Activated naive CD8-positive, alpha-beta T cell treated with anti-CD3 and anti-CD28 coated beads, Interleukin-2, amount 50 U/mL, for 24 hours (primary cell): ENCODE results near the gene SNRPD3.

Source experiments
- ATAC-seq: fragments of 150-1000 bp; cut with Tn5 transposase; one replicate; pipeline ENCODE4 v1.10.0; 2021
- DNase-seq: peaks from one replicate; pipeline ENCODE4 v3.0.0; 2021
- H3K27ac Mint-ChIP-seq: one replicate; pipeline ENCODE4 v1.8.0; 2021; ENCODE audit warnings: mild to moderate bottlenecking, mixed read lengths
- H3K27me3 Mint-ChIP-seq: one replicate; pipeline ENCODE4 v1.8.0; 2021; ENCODE audit warnings: mixed read lengths
- H3K36me3 Mint-ChIP-seq: one replicate; pipeline ENCODE4 v1.8.0; 2021; ENCODE audit warnings: low read depth, mixed read lengths
- H3K4me1 Mint-ChIP-seq: one replicate; pipeline ENCODE4 v1.8.0; 2021; ENCODE audit warnings: mixed read lengths
- H3K4me3 Mint-ChIP-seq: one replicate; pipeline ENCODE4 v1.8.0; 2021; ENCODE audit warnings: mild to moderate bottlenecking, moderate library complexity, mixed read lengths
- H3K9me3 Mint-ChIP-seq: one replicate; pipeline ENCODE4 v1.8.0; 2021; ENCODE audit warnings: mixed read lengths

SNRPD3 gene

GRCh38 chr22:24578355-24579257, 22.8 kb downstream of the SNRPD3 start:
- Mint-ChIP-seq H3K36me3 (peaks cover 19% of the 10 kb centered on the region), H3K27ac (peak overlapping the region; percentile 52), H3K4me1 (no peaks in the 10 kb centered on the region), H3K9me3 (no peaks in the 10 kb centered on the region), H3K4me3 (no peak overlapping the region), H3K27me3 (no peaks in the 10 kb centered on the region)
- DNase-seq: no peak
- no peak for ATAC-seq

GRCh38 chr22:24579258-24579601, 23.4 kb downstream of the SNRPD3 start:
- DNase-seq: no peak
- Mint-ChIP-seq H3K27me3 (no peaks in the 10 kb centered on the region), H3K27ac (no peak overlapping the region), H3K9me3 (no peaks in the 10 kb centered on the region), H3K36me3 (peaks cover 17% of the 10 kb centered on the region), H3K4me1 (no peaks in the 10 kb centered on the region), H3K4me3 (no peak overlapping the region)
- ATAC-seq: no peak

- no peak overlapping the region for H3K4me3 Mint-ChIP-seq
- H3K36me3 Mint-ChIP-seq: peaks cover 9% of the 10 kb centered on the region
- no peaks in the 10 kb centered on the region for H3K27me3 Mint-ChIP-seq
- no peaks in the 10 kb centered on the region for H3K9me3 Mint-ChIP-seq
- H3K4me1 Mint-ChIP-seq: no peaks in the 10 kb centered on the region
- DNase-seq (no peak), ATAC-seq (no peak)
- H3K27ac Mint-ChIP-seq: peak overlapping the region; percentile 60
Measured at GRCh38 chr22:24580276-24580675, 24.5 kb downstream of the SNRPD3 start.

- H3K9me3 Mint-ChIP-seq: no peaks in the 10 kb centered on the region
- DNase-seq (no peak), ATAC-seq (no peak)
- H3K4me3 Mint-ChIP-seq: no peak overlapping the region
- no peaks in the 10 kb centered on the region for H3K4me1 Mint-ChIP-seq
- H3K27me3 Mint-ChIP-seq: no peaks in the 10 kb centered on the region
- peaks cover 2% of the 10 kb centered on the region for H3K36me3 Mint-ChIP-seq
- no peak overlapping the region for H3K27ac Mint-ChIP-seq
Measured at GRCh38 chr22:24582056-24582814, 26.4 kb downstream of the SNRPD3 start.

GRCh38 chr22:24583221-24584165, 27.7 kb downstream of the SNRPD3 start:
- Mint-ChIP-seq H3K27ac (no peak overlapping the region), H3K27me3 (no peaks in the 10 kb centered on the region), H3K4me3 (no peak overlapping the region), H3K36me3 (no peaks in the 10 kb centered on the region), H3K9me3 (no peaks in the 10 kb centered on the region), H3K4me1 (no peaks in the 10 kb centered on the region)
- DNase-seq: no peak
- ATAC-seq: peak; percentile 9

GRCh38 chr22:24584166-24584790, 28.5 kb downstream of the SNRPD3 start:
- H3K9me3 Mint-ChIP-seq: no peaks in the 10 kb centered on the region
- H3K36me3 Mint-ChIP-seq: no peaks in the 10 kb centered on the region
- DNase-seq: no peak
- no peaks in the 10 kb centered on the region for H3K4me1 Mint-ChIP-seq
- H3K4me3 Mint-ChIP-seq: no peak overlapping the region
- no peaks in the 10 kb centered on the region for H3K27me3 Mint-ChIP-seq
- no peak overlapping the region for H3K27ac Mint-ChIP-seq
- no peak for ATAC-seq

- Mint-ChIP-seq H3K27ac (no peak overlapping the region), H3K4me1 (no peaks in the 10 kb centered on the region), H3K27me3 (no peaks in the 10 kb centered on the region), H3K4me3 (no peak overlapping the region), H3K9me3 (no peaks in the 10 kb centered on the region), H3K36me3 (no peaks in the 10 kb centered on the region)
- no peak for DNase-seq
- no peak for ATAC-seq
Measured at GRCh38 chr22:24584871-24585411, 29.1 kb downstream of the SNRPD3 start.

GRCh38 chr22:24585461-24585860, 29.7 kb downstream of the SNRPD3 start:
- no peaks in the 10 kb centered on the region for H3K27me3 Mint-ChIP-seq
- no peak overlapping the region for H3K27ac Mint-ChIP-seq
- H3K4me1 Mint-ChIP-seq: no peaks in the 10 kb centered on the region
- no peaks in the 10 kb centered on the region for H3K36me3 Mint-ChIP-seq
- ATAC-seq (no peak), DNase-seq (no peak)
- H3K4me3 Mint-ChIP-seq: no peak overlapping the region
- H3K9me3 Mint-ChIP-seq: no peaks in the 10 kb centered on the region

GRCh38 chr22:24585927-24586546, 30.2 kb downstream of the SNRPD3 start:
- H3K4me1 Mint-ChIP-seq: no peaks in the 10 kb centered on the region

GRCh38 chr22:24587251-24587650, 31.5 kb downstream of the SNRPD3 start:
- no peak for DNase-seq
- Mint-ChIP-seq H3K4me3 (no peak overlapping the region), H3K27me3 (peaks cover 4% of the 10 kb centered on the region), H3K36me3 (no peaks in the 10 kb centered on the region), H3K9me3 (no peaks in the 10 kb centered on the region), H3K27ac (no peak overlapping the region), H3K4me1 (peaks cover 2% of the 10 kb centered on the region)
- ATAC-seq: no peak

More at GRCh38 chr22:24585927-24586546, 30.2 kb downstream of the SNRPD3 start:
- no peaks in the 10 kb centered on the region for H3K9me3 Mint-ChIP-seq
- no peaks in the 10 kb centered on the region for H3K27me3 Mint-ChIP-seq
- no peak overlapping the region for H3K4me3 Mint-ChIP-seq
- DNase-seq: no peak
- no peak overlapping the region for H3K27ac Mint-ChIP-seq
- ATAC-seq: no peak
- H3K36me3 Mint-ChIP-seq: no peaks in the 10 kb centered on the region

- Mint-ChIP-seq H3K4me1 (peaks cover 4% of the 10 kb centered on the region), H3K9me3 (no peaks in the 10 kb centered on the region), H3K4me3 (no peak overlapping the region), H3K27ac (no peak overlapping the region), H3K36me3 (no peaks in the 10 kb centered on the region), H3K27me3 (peaks cover 7% of the 10 kb centered on the region)
- DNase-seq (no peak), ATAC-seq (no peak)
Measured at GRCh38 chr22:24587948-24588347, 32.1 kb downstream of the SNRPD3 start.

GRCh38 chr22:24588381-24588756, 32.6 kb downstream of the SNRPD3 start:
- H3K36me3 Mint-ChIP-seq: no peaks in the 10 kb centered on the region
- DNase-seq: no peak
- no peaks in the 10 kb centered on the region for H3K9me3 Mint-ChIP-seq
- no peak for ATAC-seq
- H3K27me3 Mint-ChIP-seq: peaks cover 10% of the 10 kb centered on the region
- no peak overlapping the region for H3K27ac Mint-ChIP-seq
- peaks cover 5% of the 10 kb centered on the region for H3K4me1 Mint-ChIP-seq
- H3K4me3 Mint-ChIP-seq: no peak overlapping the region

- no peak overlapping the region for H3K27ac Mint-ChIP-seq
- ATAC-seq (no peak), DNase-seq (no peak)
- H3K4me3 Mint-ChIP-seq: no peak overlapping the region
- peaks cover 5% of the 10 kb centered on the region for H3K4me1 Mint-ChIP-seq
- no peaks in the 10 kb centered on the region for H3K36me3 Mint-ChIP-seq
- peaks cover 10% of the 10 kb centered on the region for H3K27me3 Mint-ChIP-seq
- no peaks in the 10 kb centered on the region for H3K9me3 Mint-ChIP-seq
Measured at GRCh38 chr22:24588757-24589481, 33.1 kb downstream of the SNRPD3 start.
